Stimulated activated naive B cell treated with anti-CD40 and anti-IgM and Interleukin-4, amounts not matched to agents 10 μg/mL and 1 μg/mL and 100 μg/mL, for 72 hours (primary cell): ENCODE measurements around the gene ARPC4.
"Not testable (repeated sequence)": the region's sequence is repeated elsewhere in the genome, so short reads cannot be mapped to it uniquely, and the experiment has no call there.

ENCODE experiments used
- ATAC-seq, 2 donors: fragments of 150-1000 bp; cut with Tn5 transposase; replicated peaks; 2 replicates each; pipeline ENCODE4 v1.10.0; 2021; ENCODE audit warnings: moderate library complexity in 1 of 2
- DNase-seq: peaks from one replicate; pipeline ENCODE4 v3.0.0; 2021
- H3K27ac Mint-ChIP-seq: one replicate; pipeline ENCODE4 v1.8.0; 2022; ENCODE audit warnings: mild to moderate bottlenecking, mixed read lengths
- H3K27me3 Mint-ChIP-seq, 2 donors: one replicate each; pipeline ENCODE4 v1.8.0; 2022; ENCODE audit warnings: mixed read lengths in 2 of 2
- H3K36me3 Mint-ChIP-seq, 2 donors: one replicate each; pipeline ENCODE4 v1.8.0; 2022; ENCODE audit warnings: mixed read lengths in 2 of 2, mild to moderate bottlenecking in 1 of 2
- H3K4me1 Mint-ChIP-seq, 2 donors: one replicate each; pipeline ENCODE4 v1.8.0; 2022; ENCODE audit warnings: mixed read lengths in 2 of 2, mild to moderate bottlenecking in 1 of 2
- H3K4me3 Mint-ChIP-seq, 2 donors: one replicate each; pipeline ENCODE4 v1.8.0; 2022; ENCODE audit warnings: mild to moderate bottlenecking in 2 of 2, mixed read lengths in 2 of 2, moderate library complexity in 1 of 2
- H3K9me3 Mint-ChIP-seq, 2 donors: one replicate each; pipeline ENCODE4 v1.8.0; 2022; ENCODE audit warnings: mixed read lengths in 2 of 2, mild to moderate bottlenecking in 1 of 2

Gene ARPC4

DNA sequence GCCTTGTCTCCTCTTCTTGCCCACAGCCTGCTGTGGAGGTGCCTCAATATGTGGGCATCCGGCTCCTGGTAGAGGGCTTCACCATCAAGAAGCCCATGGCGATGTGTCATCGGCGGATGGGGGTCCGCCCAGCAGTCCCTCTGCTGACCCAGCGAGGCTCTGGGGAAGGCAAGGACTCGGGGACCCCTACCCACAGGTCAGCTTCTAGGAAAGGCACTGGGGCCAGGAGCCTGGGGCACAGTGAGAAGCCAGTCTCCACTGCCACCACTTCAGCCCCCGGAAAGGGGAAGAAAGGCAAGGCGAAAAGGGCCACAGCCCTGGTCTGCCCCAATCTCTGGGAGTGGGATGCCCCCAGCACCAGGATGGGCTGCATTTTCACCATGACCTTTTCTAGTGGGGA, 40.2 kb downstream of the ARPC4 start:
- no peak overlapping the region for H3K4me3 Mint-ChIP-seq
- no peak for ATAC-seq
- no peaks in the 10 kb centered on the region for H3K27me3 Mint-ChIP-seq

DNA sequence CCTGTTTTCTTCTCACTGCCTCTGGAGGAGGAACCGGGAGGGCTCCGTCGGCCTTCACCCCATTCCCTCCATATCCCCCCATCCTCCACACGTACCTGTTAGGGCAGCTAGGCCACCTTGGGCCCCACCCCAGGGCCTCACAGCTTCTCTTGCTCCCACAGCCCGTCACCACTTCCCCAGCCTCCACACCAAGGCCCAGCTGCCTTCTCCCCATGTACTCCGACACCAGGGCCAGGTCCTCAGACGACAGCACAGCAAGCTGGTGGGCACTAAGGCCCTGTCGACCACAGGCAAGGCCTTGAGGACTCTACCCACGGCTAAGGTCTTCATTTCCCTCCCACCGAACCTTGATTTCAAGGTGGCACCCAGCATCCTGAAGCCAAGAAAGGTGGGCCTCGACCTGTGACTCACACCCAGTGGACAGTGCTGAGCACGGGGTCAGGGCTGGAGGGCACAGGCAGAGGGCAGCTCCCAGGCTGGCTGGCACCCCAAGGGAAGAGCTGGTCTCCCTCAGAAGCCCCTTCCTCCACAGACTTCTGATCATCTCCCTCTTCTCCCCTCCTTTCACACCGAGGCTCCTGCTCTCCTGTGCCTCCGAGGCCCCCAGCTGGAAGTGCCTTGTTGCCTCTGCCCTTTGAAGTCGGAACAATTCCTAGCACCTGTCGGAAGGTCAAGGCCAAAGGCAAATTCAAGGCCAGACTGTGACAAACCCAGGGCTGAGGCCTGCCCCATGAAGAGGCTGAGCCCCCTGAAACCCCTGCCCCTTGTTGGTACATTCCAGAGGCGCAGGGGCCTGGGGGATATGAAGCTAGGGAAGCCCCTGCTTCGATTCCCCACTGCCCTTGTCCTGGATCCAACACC, 41.9 kb downstream of the ARPC4 start:
- ATAC-seq = no peak
- H3K36me3 Mint-ChIP-seq = peaks cover 32 to 51% of the 10 kb centered on the region in 2 donors

More for the DNA sequence above, 40.2 kb downstream of the ARPC4 start:
- Mint-ChIP-seq H3K36me3 (peaks cover 42 to 59% of the 10 kb centered on the region in 2 donors), H3K9me3 (no peaks in the 10 kb centered on the region), H3K27ac (no peak overlapping the region), H3K4me1 (peaks cover 0 to 2% of the 10 kb centered on the region in 2 donors)
- no peak for DNase-seq

DNA sequence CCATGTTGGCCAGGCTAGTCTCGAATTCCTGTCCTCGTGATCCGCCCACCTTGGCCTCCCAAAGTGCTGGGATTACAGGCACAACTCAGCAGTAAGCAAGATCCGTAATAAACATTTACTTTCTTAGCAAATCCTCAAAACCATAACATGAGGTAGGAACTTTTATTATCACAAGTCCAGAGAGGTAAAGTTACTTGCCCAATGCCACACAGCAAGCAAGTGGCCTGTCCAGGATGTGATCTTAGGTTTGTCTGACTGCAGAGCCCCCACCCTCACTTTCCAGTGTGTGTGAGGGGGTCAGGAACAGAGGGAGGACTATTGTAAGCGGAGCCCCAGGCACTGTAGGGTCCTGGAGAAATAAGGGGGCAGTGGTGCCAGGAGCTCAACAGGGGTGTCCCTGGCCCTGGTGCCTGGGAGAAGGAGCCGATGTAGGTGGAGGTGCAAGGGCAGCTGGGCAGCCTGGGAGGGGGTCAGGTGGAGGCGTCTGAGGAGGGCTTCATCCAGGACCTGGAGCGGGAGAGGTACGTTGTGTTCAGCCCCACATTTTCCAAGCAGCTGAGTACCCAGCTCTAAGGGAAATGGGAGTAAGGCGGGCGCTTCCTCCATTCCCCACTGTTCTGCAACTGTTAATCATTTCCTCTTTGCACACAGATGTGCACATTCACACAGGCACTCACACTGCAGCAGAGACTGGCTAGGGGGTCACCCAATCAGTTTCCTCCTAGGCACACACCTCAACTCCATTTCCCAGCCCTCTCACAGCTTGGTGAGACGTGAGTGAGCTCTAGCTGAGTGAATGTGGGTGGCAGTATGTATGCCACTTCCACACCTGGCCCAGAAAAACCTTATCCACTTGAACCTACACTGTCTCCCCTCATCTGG, 45.1 kb downstream of the ARPC4 start:
- no peak overlapping the region for H3K27ac Mint-ChIP-seq
- H3K27me3 Mint-ChIP-seq = no peaks in the 10 kb centered on the region
- H3K4me1 Mint-ChIP-seq = peaks cover 10 to 13% of the 10 kb centered on the region in 2 donors
- no peaks in the 10 kb centered on the region for H3K9me3 Mint-ChIP-seq
- ATAC-seq (no peak), DNase-seq (no peak)
- H3K36me3 Mint-ChIP-seq = peaks cover 41 to 56% of the 10 kb centered on the region in 2 donors
- H3K4me3 Mint-ChIP-seq = no peak overlapping the region

More for the DNA sequence above, 41.9 kb downstream of the ARPC4 start:
- Mint-ChIP-seq H3K4me1 (peaks cover 0 to 2% of the 10 kb centered on the region in 2 donors), H3K4me3 (no peak overlapping the region), H3K27ac (peak overlapping the region; percentile 66), H3K9me3 (no peaks in the 10 kb centered on the region), H3K27me3 (no peaks in the 10 kb centered on the region)
- no peak for DNase-seq

DNA sequence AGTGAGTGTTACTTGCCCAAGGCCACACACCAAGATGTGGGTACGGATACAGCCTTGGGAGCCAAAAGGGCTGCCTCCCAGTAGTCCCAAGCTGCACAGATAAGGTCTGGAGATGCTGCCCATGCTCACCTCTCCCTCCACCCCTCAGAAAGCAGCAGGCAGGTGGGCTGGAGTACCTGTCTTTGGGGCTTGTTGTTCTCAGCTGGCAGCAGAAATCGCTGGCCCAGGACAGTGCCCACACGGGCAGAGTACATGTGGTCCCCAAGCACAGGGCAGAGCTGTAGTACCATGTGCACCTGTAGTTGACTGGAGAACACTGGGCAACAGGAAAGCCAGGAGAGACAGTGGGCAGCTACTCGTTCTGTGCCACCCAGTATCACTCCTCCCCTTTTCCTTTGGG, 46.0 kb downstream of the ARPC4 start:
- peaks cover 11 to 22% of the 10 kb centered on the region in 2 donors for H3K4me1 Mint-ChIP-seq
- DNase-seq (no peak), ATAC-seq (no peak)
- H3K27me3 Mint-ChIP-seq = no peaks in the 10 kb centered on the region
- no peaks in the 10 kb centered on the region for H3K9me3 Mint-ChIP-seq
- peaks cover 45 to 50% of the 10 kb centered on the region in 2 donors for H3K36me3 Mint-ChIP-seq
- no peak overlapping the region for H3K27ac Mint-ChIP-seq
- no peak overlapping the region for H3K4me3 Mint-ChIP-seq

DNA sequence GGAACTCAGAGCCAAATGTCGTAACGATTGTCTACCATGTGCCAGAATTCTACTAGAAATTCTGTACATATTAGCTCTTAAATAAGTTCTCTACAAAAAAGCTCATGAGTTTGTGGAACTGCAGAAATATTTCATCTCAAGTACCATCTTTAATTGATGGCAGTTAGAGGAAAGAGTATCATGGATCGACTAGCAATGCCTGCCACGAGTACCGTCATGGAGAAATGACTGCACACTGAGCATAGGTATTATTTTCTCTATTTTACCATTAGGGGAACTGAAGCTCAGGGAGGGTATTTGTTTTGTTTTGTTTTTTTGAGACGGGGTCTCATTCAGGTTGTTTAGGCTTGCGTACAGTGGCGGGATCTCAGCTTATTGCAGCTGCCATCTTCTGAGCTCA, 48.1 kb downstream of the ARPC4 start:
- Mint-ChIP-seq H3K27ac (peak overlapping the region; percentile 67), H3K4me3 (no peak overlapping the region), H3K36me3 (peaks cover 31 to 32% of the 10 kb centered on the region in 2 donors), H3K4me1 (peaks cover 13 to 31% of the 10 kb centered on the region in 2 donors), H3K27me3 (no peaks in the 10 kb centered on the region), H3K9me3 (no peaks in the 10 kb centered on the region)
- ATAC-seq (no peak), DNase-seq (no peak)

DNA sequence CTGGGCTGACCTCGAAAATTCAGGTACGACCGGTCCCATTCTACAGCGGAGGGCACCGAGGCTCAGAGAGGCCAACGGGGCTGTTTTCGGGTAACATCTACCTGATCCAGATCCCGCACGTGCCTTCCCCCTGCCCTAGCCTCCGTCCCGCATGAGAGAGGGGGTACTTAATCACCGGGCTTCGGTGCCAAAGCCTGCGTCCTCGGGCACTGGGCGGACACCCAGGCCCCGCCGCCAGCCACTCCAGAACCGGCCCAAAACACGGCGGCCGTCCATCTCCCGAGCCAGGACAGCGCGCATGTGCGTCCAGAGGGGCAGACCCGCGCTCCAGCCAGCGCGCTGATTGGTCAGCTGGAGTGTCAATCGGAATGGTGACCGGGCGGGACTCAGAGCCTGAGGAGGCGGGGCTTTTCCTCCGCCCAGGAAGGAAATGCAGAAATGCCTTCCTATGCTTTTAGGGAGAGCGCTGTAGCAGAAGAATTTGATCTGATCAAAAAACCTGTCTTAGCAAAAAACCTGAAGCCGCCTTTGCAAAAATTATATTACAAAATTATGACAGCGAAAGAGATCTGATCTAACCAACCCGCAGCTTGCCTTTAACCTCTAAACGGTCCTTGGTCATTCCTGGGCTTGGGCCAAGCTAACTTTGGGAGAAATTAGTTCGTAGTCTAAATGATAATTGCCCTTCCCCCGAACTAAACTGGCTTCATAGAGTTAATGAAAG, 51.0 kb downstream of the ARPC4 start, which contains the start of gene RPUSD3:
RPUSD3 (minus strand) TSS at position 294 of the 724 bp plus-strand sequence; CDS start at position 276, 18 bp downstream.
- H3K27ac Mint-ChIP-seq = peak within 1 kb of the TSS; percentile 97
- peaks cover 13 to 31% of the 10 kb centered on the region in 2 donors for H3K4me1 Mint-ChIP-seq
- no peaks in the 10 kb centered on the region for H3K27me3 Mint-ChIP-seq
- peaks cover 22 to 24% of the 10 kb centered on the region in 2 donors for H3K36me3 Mint-ChIP-seq
- ATAC-seq (peak; percentile 98 to 99), DNase-seq (peak; percentile 93)
- H3K4me3 Mint-ChIP-seq = peak within 1 kb of the TSS; percentile 99 to 100
- no peaks in the 10 kb centered on the region for H3K9me3 Mint-ChIP-seq

GRCh38 chr3:9846231-9846630, 53.3 kb downstream of the ARPC4 start:
- H3K9me3 Mint-ChIP-seq = no peaks in the 10 kb centered on the region
- no peak overlapping the region for H3K4me3 Mint-ChIP-seq
- peaks cover 14 to 15% of the 10 kb centered on the region in 2 donors for H3K36me3 Mint-ChIP-seq
- H3K27me3 Mint-ChIP-seq = peaks cover 0 to 4% of the 10 kb centered on the region in 2 donors
- no peak for ATAC-seq
- DNase-seq = no peak
- no peak overlapping the region for H3K27ac Mint-ChIP-seq
- H3K4me1 Mint-ChIP-seq = peaks cover 13 to 31% of the 10 kb centered on the region in 2 donors

DNA sequence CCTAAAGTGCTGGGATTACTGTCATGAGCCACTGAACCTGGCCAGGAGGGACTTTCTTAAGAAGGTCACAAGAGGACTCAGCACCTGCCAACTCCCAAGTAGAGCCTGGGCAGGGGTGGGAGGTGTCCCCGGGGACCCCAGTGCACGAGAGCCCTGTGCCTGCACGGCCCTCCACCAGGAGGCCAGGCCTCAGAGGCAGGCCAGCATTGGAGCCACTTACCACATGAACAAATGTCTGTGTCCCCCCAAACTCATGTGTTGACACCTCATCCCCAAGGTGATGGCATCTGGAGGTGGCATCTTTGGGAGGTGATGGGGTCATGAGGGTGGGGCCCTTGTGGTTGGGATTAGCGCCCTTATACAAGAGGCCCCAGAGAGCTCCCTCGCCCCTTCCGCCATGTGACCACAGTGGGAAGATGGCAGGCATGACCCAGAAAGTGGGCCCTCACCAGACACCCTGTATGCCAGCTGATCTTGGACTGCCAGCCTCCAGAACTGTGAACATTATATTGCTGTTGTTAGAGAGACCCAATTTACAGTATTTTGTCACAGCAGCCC, 54.1 kb downstream of the ARPC4 start:
- no peak for ATAC-seq
- no peak for DNase-seq
- H3K9me3 Mint-ChIP-seq = no peaks in the 10 kb centered on the region
- H3K27me3 Mint-ChIP-seq = peaks cover 0 to 9% of the 10 kb centered on the region in 2 donors
- H3K36me3 Mint-ChIP-seq = peaks cover 6 to 10% of the 10 kb centered on the region in 2 donors
- H3K27ac Mint-ChIP-seq = no peak overlapping the region
- H3K4me1 Mint-ChIP-seq = peaks cover 10 to 28% of the 10 kb centered on the region in 2 donors
- H3K4me3 Mint-ChIP-seq = no peak overlapping the region

DNA sequence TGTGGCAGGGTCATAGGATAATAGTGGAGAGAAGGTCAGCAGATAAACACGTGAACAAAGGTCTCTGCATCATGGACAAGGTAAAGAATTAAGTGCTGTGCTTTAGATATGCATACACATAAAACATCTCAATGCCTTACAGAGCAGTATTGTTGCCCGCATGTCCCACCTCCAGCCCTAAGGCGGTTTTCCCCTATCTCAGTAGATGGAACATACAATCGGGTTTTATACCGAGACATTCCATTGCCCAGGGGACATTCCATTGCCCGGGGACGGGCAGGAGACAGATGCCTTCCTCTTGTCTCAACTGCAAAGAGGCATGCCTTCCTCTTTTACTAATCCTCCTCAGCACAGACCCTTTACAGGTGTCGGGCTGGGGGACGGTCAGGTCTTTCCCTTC, 55.0 kb downstream of the ARPC4 start:
- not testable (repeated sequence) for DNase-seq, H3K9me3 Mint-ChIP-seq, H3K27me3 Mint-ChIP-seq, ATAC-seq, H3K36me3 Mint-ChIP-seq, H3K4me3 Mint-ChIP-seq, H3K27ac Mint-ChIP-seq
- peaks cover 4 to 19% of the 10 kb centered on the region in 2 donors for H3K4me1 Mint-ChIP-seq

- DNase-seq, ATAC-seq: not testable (repeated sequence)
These were observed 56.0 kb downstream of the ARPC4 start for GRCh38 chr3:9848860-9849259.

GRCh38 chr3:9851383-9851782, 58.5 kb downstream of the ARPC4 start:
- H3K9me3 Mint-ChIP-seq, H3K4me3 Mint-ChIP-seq, DNase-seq, H3K4me1 Mint-ChIP-seq, H3K27ac Mint-ChIP-seq, ATAC-seq, H3K36me3 Mint-ChIP-seq: not testable (repeated sequence)
- H3K27me3 Mint-ChIP-seq = peaks cover 0 to 17% of the 10 kb centered on the region in 2 donors

More at GRCh38 chr3:9848860-9849259, 56.0 kb downstream of the ARPC4 start:
- H3K27ac Mint-ChIP-seq, H3K4me3 Mint-ChIP-seq, H3K36me3 Mint-ChIP-seq, H3K4me1 Mint-ChIP-seq, H3K9me3 Mint-ChIP-seq: not testable (repeated sequence)
- peaks cover 0 to 13% of the 10 kb centered on the region in 2 donors for H3K27me3 Mint-ChIP-seq

DNA sequence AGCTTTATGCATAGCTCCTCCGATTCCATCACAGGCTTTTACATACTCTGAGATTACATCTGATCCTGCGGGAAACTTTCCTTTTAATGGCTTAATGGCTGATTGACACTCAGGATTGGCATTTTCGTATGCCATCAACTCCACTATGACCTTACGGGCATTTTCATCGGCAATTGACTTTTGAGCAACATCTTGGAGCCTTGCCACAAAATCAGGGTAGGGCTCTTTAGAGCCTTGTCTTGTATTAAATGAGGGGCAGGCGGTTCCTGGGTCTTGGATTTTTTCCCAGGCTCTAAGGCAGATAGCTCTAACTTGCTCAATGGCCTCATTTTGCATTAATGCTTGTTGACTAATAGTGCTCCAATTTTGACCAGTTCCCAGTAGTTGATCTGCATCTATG, 59.0 kb downstream of the ARPC4 start:
- not testable (repeated sequence) for H3K9me3 Mint-ChIP-seq, H3K4me1 Mint-ChIP-seq, H3K4me3 Mint-ChIP-seq, DNase-seq, H3K27ac Mint-ChIP-seq, H3K36me3 Mint-ChIP-seq, ATAC-seq
- H3K27me3 Mint-ChIP-seq = peaks cover 0 to 17% of the 10 kb centered on the region in 2 donors

DNA sequence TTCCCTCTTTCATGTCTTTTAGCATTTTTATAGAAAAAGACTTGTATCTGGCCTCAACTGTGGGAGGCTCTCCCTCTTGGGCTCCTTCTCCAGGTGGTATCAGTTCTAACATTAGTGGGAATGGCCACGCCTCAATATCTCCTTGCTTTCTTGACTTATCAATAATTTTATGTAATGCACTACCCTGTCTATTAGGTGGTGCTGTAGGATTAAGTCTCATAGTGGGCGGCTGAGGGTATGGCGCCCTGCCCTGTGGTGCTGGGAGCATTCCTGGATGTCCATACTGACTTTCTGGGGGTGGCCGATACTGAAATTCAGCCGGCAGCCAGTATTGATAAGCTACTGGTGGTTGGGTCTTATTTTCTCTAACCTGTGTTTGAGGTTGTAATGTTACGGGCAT, 59.6 kb downstream of the ARPC4 start:
- Mint-ChIP-seq H3K27ac (no peak overlapping the region), H3K9me3 (no peaks in the 10 kb centered on the region), H3K4me3 (no peak overlapping the region), H3K27me3 (peaks cover 0 to 17% of the 10 kb centered on the region in 2 donors), H3K4me1 (peaks cover 0 to 2% of the 10 kb centered on the region in 2 donors), H3K36me3 (no peaks in the 10 kb centered on the region)
- ATAC-seq = no peak
- no peak for DNase-seq
